Endothelial cell of umbilical vein (primary cell): ENCODE results near the gene ARSK. TPM values are rescaled to one million over a fixed set of nuclear protein-coding genes. Genes with fewer than 3 reads are reported as not detected.

ENCODE experiments used
- BruUV-seq: library from RNA; stranded (reverse); fragments of 400-500 nt; replicated peaks from 2 replicates; lab custom pipeline; 2021; lab: Mats Ljungman, UMichigan
- CTCF ChIA-PET: fragments of 300-600, 350-600 bp; sonication (Branson Sonifier 250); formaldehyde crosslinking; loops from one replicate; lab custom pipeline; 2021; ENCODE audit warnings: antibody characterized with exemption, inconsistent platforms; lab: Charles Lee
- POLR2A ChIA-PET: fragments of 300-600, 350-600 bp; sonication (Branson Sonifier 250); formaldehyde crosslinking; loops from one replicate; lab custom pipeline; 2021; ENCODE audit warnings: antibody characterized with exemption, inconsistent platforms; lab: Charles Lee
- DNase-seq: peaks from one replicate; pipeline ENCODE4 v3.0.0-alpha.2; 2011; ENCODE audit warnings: low read depth, low spot score
- FAIRE-seq: peaks from 2 replicates; lab custom pipeline; 2011; peaks lifted over from hg19 to GRCh38; lab: Jason Lieb, UNC
- H2AFZ ChIP-seq: 2 replicates; pipeline ENCODE4 v1.6.0; 2012; ENCODE audit warnings: low read depth, low read length, control low read depth, inconsistent platforms
- H3K27ac ChIP-seq: 2 replicates; pipeline ENCODE4 v1.5.1; 2011; ENCODE audit warnings: low read depth, mild to moderate bottlenecking, control low read depth, low read length, moderate library complexity; ENCODE audit not compliant: insufficient read depth
- H3K27me3 ChIP-seq, 2 experiments: 2 replicates each; pipeline versions ENCODE4 v1.6.0 to v1.6.1; 2011; ENCODE audit warnings: low read length in 2 of 2, mixed read lengths in 1 of 2; ENCODE audit not compliant: control insufficient read depth in 2 of 2, insufficient read depth in 2 of 2
- H3K36me3 ChIP-seq, 2 experiments: 2 replicates in 1 of 2; 3 replicates in 1 of 2; pipeline ENCODE4 v1.5.1; 2011; ENCODE audit warnings: low read length in 2 of 2, mild to moderate bottlenecking in 1 of 2, moderate library complexity in 1 of 2; ENCODE audit not compliant: control insufficient read depth in 2 of 2, insufficient read depth in 2 of 2; ENCODE audit errors: extremely low read depth in 1 of 2
- H3K4me1 ChIP-seq: 3 replicates; pipeline ENCODE4 v1.5.1; 2011; ENCODE audit warnings: mild to moderate bottlenecking, low read length; ENCODE audit not compliant: control insufficient read depth, insufficient read depth; ENCODE audit errors: extremely low read depth
- H3K4me2 ChIP-seq: 2 replicates; pipeline ENCODE4 v1.6.1; 2011; ENCODE audit warnings: low read length, control low read depth, mixed read lengths; ENCODE audit not compliant: insufficient read depth
- H3K4me3 ChIP-seq, 3 experiments: fragments of 200-600 bp in 1 of 3; sonication (generic), shearing (Covaris generic) in 1 of 3; replicated peaks in 1 of 3; 2 replicates each; pipeline ENCODE4 v1.5.1; 2011 to 2016; ENCODE audit warnings: control low read depth in 3 of 3, low read length in 3 of 3, mild to moderate bottlenecking in 2 of 3, inconsistent platforms in 1 of 3, low read depth in 1 of 3, moderate library complexity in 1 of 3; ENCODE audit not compliant: insufficient read depth in 1 of 3
- H3K79me2 ChIP-seq: 2 replicates; pipeline ENCODE4 v1.6.0; 2012; ENCODE audit warnings: low read length, inconsistent platforms; ENCODE audit not compliant: control insufficient read depth, insufficient read depth
- H3K9ac ChIP-seq: replicated peaks from 2 replicates; pipeline ENCODE3; 2011; ENCODE audit warnings: low read length, control low read depth; ENCODE audit not compliant: insufficient read depth; ENCODE audit errors: extremely low read depth
- H3K9me1 ChIP-seq: replicated peaks from 3 replicates; pipeline ENCODE4 v1.6.0; 2011; ENCODE audit warnings: mild to moderate bottlenecking, low read length; ENCODE audit not compliant: control insufficient read depth, insufficient read depth; ENCODE audit errors: extremely low read depth
- H3K9me3 ChIP-seq: replicated peaks from 2 replicates; pipeline ENCODE4 v1.5.1; 2012; ENCODE audit warnings: low read length, inconsistent platforms; ENCODE audit not compliant: control insufficient read depth, insufficient read depth
- H4K20me1 ChIP-seq: replicated peaks from 2 replicates; pipeline ENCODE3; 2011; ENCODE audit warnings: mild to moderate bottlenecking, low read length; ENCODE audit not compliant: control insufficient read depth, insufficient read depth; ENCODE audit errors: extremely low read depth
- CTCF ChIP-seq, 2 donors: IDR thresholded peaks; 1 replicate in 1 of 2; 2 replicates in 1 of 2; pipeline ENCODE4 v1.5.1; 2011; ENCODE audit warnings: low read length in 2 of 2, mild to moderate bottlenecking in 2 of 2, moderate library complexity in 2 of 2, control low read depth in 1 of 2, inconsistent platforms in 1 of 2, low read depth in 1 of 2; ENCODE audit not compliant: insufficient read depth in 1 of 2; ENCODE audit errors: extremely low read depth in 1 of 2
- EZH2 ChIP-seq: IDR thresholded peaks from 2 replicates; pipeline ENCODE4 v1.6.1; 2012; ENCODE audit warnings: borderline replicate concordance, low read depth, mild to moderate bottlenecking, moderate library complexity, low read length, inconsistent platforms; ENCODE audit not compliant: severe bottlenecking
- FOS ChIP-seq: IDR thresholded peaks from 2 replicates; pipeline ENCODE4 v1.6.1; 2011; ENCODE audit warnings: mild to moderate bottlenecking, low read length, moderate library complexity, borderline replicate concordance; ENCODE audit not compliant: insufficient read depth
- GATA2 ChIP-seq: IDR thresholded peaks from 2 replicates; pipeline ENCODE4 v1.7.0; 2011; ENCODE audit warnings: low read depth, mild to moderate bottlenecking, moderate library complexity, mixed read lengths, low read length; ENCODE audit not compliant: insufficient read length, insufficient read depth
- JUN ChIP-seq: IDR thresholded peaks from 2 replicates; pipeline ENCODE4 v1.6.1; 2011; ENCODE audit warnings: borderline replicate concordance, low read depth; ENCODE audit not compliant: insufficient read length, insufficient read depth
- MAX ChIP-seq: IDR thresholded peaks from 2 replicates; pipeline ENCODE4 v1.6.1; 2011; ENCODE audit not compliant: insufficient read depth, insufficient read length
- MYC ChIP-seq: IDR thresholded peaks from one replicate; pipeline ENCODE4 v1.6.1; 2011; ENCODE audit warnings: mild to moderate bottlenecking, low read depth, low read length
- POLR2A ChIP-seq: IDR thresholded peaks from 2 replicates; pipeline ENCODE4 v1.6.1; 2012; ENCODE audit warnings: low read depth, mild to moderate bottlenecking, control low read depth, low read length
- POLR2AphosphoS5 ChIP-seq: IDR thresholded peaks from 2 replicates; pipeline ENCODE4 v1.6.1; 2012; ENCODE audit warnings: low read depth, mild to moderate bottlenecking, control low read depth, low read length, moderate library complexity; ENCODE audit not compliant: insufficient read depth
- dilution Hi-C: fragments of 300-500 bp; cut with MboI; formaldehyde crosslinking; loops from one replicate; pipeline ENCODE4 v1.15.0; 2019; ENCODE audit warnings: low sequenced_read_pairs; ENCODE audit not compliant: extremely low pct_ligation_motif_present
- intact Hi-C: fragments of 100-400 bp; cut with micrococcal nuclease; formaldehyde crosslinking; loops from one replicate; pipeline ENCODE4 v1.10.0; 2022
- polyA plus RNA-seq, 4 experiments: library from polyadenylated mRNA; depleted of rRNA in 3 of 4; stranded (reverse) in 3 of 4; unstranded in 1 of 4; fragments of >200 nt; gene quantifications; 2 replicates each; pipeline versions ENCODE4 v1.2.1 to v1.2.3, GENCODE V29; 2011 to 2012; ENCODE audit warnings: missing spikeins in 1 of 4
- total RNA-seq: library from RNA; stranded (reverse); gene quantifications from 2 replicates; pipeline ENCODE4 v1.2.3, GENCODE V29; 2021

Gene ARSK
- total and polyA plus RNA-seq, 2 donors (not counting 3 experiments of a cell fraction or from before 2014, with no cell fraction given), result 3.7 to 4.9 TPM

- peaks cover 9 to 31% of the 10 kb centered on the region in 2 experiments for H3K36me3 ChIP-seq
- intact Hi-C loops, result no loop called here
- no peaks in the 10 kb centered on the region for H3K9me1 ChIP-seq
- no peak overlapping the region for H3K9ac ChIP-seq
- FAIRE-seq, result no peak
- POLR2A ChIA-PET, result no interaction called here
- H3K4me3 ChIP-seq, result no peak overlapping the region
- CTCF ChIA-PET, result interaction anchor here (1.0 to 2.9 kb wide), 3 partner anchors 9 to 23 kb away, joined by 3 to 12 read pairs (median 4); partner anchors contain the start of genes ARSK and SKIC3
- no peak overlapping the region for H3K27ac ChIP-seq
- TF ChIP-seq CTCF (IDR thresholded peaks at IDR 0.05; ENCODE audit: extremely low read depth in 1 of 2, insufficient read depth in 1 of 2, low read depth in 1 of 2, low read length in 2 of 2) (no peak), GATA2 (no peak), MYC (no peak), POLR2AphosphoS5 (no peak), EZH2 (no peak)
- no peak for DNase-seq
- H3K4me2 ChIP-seq, result no peak overlapping the region
- H2AFZ ChIP-seq, result no peak overlapping the region
- no peaks in the 10 kb centered on the region for H3K27me3 ChIP-seq
- dilution Hi-C loops, result no loop called here
- H4K20me1 ChIP-seq, result no peaks in the 10 kb centered on the region
- no TSS peak for BruUV-seq
- peaks cover 11% of the 10 kb centered on the region for H3K79me2 ChIP-seq
- H3K9me3 ChIP-seq, result no peaks in the 10 kb centered on the region
- H3K4me1 ChIP-seq, result no peaks in the 10 kb centered on the region
Observed at GRCh38 chr5:95532415-95532814, 22.5 kb upstream of the ARSK start.

DNA sequence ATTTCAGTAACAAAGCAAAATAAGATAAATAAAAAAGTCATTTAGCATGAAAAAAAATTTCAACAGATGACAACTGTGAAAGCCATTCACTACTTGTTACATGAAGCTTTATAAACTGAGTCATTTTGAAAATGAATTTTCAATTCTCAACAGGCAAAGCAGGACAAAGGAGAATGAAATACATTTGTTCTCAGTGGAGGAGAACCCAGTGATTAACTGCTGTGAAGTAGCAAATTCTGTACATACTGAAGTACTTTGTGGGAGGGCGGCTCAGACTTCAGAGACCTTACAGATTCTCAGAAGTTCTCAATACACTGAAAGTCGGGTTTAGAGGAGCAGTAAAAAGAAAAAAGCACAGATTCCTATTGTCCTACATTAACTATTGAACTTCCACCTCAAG lies 21.8 kb upstream of the ARSK start:
- no peak for FAIRE-seq
- H3K4me3 ChIP-seq, result no peak overlapping the region

More for the DNA sequence above, 21.8 kb upstream of the ARSK start:
- no peak for DNase-seq
- Histone ChIP-seq H3K9me3 (no peaks in the 10 kb centered on the region), H3K4me1 (no peaks in the 10 kb centered on the region), H3K79me2 (peaks cover 13% of the 10 kb centered on the region), H3K9me1 (no peaks in the 10 kb centered on the region), H3K4me2 (no peak overlapping the region), H3K27me3 (no peaks in the 10 kb centered on the region), H3K9ac (no peak overlapping the region), H3K27ac (no peak overlapping the region), H4K20me1 (no peaks in the 10 kb centered on the region), H2AFZ (no peak overlapping the region), H3K36me3 (peaks cover 6 to 31% of the 10 kb centered on the region in 2 experiments)
- BruUV-seq, result no TSS peak
- intact Hi-C loops (no loop called here), dilution Hi-C loops (no loop called here)
- ChIA-PET CTCF (interaction anchor here (1.0 to 2.9 kb wide), 3 partner anchors 8 to 22 kb away, joined by 3 to 12 read pairs (median 4); partner anchors contain the start of genes ARSK and SKIC3), POLR2A (no interaction called here)
- TF ChIP-seq EZH2 (no peak), POLR2AphosphoS5 (no peak), JUN (no peak), MYC (no peak), GATA2 (no peak), MAX (no peak), POLR2A (no peak), CTCF (IDR thresholded peaks at IDR 0.05; ENCODE audit: extremely low read depth in 1 of 2, insufficient read depth in 1 of 2, low read depth in 1 of 2, low read length in 2 of 2) (no peak), FOS (no peak)
